Endothelial cell of umbilical vein (primary cell): ENCODE results near the gene OAS3. TPM values are rescaled to one million over a fixed set of nuclear protein-coding genes. Genes with fewer than 3 reads are reported as not detected.
A peak's percentile ranks its signal among the peaks of the same experiment; 100 is the strongest.

Experiments used
- BruUV-seq: library from RNA; stranded (reverse); fragments of 400-500 nt; replicated peaks from 2 replicates; lab custom pipeline; 2021; lab: Mats Ljungman, UMichigan
- CTCF ChIA-PET: fragments of 300-600, 350-600 bp; sonication (Branson Sonifier 250); formaldehyde crosslinking; loops from one replicate; lab custom pipeline; 2021; ENCODE audit warnings: antibody characterized with exemption, inconsistent platforms; lab: Charles Lee
- POLR2A ChIA-PET: fragments of 300-600, 350-600 bp; sonication (Branson Sonifier 250); formaldehyde crosslinking; loops from one replicate; lab custom pipeline; 2021; ENCODE audit warnings: antibody characterized with exemption, inconsistent platforms; lab: Charles Lee
- DNase-seq: peaks from one replicate; pipeline ENCODE4 v3.0.0-alpha.2; 2011; ENCODE audit warnings: low read depth, low spot score
- FAIRE-seq: peaks from 2 replicates; lab custom pipeline; 2011; peaks lifted over from hg19 to GRCh38; lab: Jason Lieb, UNC
- H2AFZ ChIP-seq: 2 replicates; pipeline ENCODE4 v1.6.0; 2012; ENCODE audit warnings: low read depth, low read length, control low read depth, inconsistent platforms
- H3K27ac ChIP-seq: 2 replicates; pipeline ENCODE4 v1.5.1; 2011; ENCODE audit warnings: low read depth, mild to moderate bottlenecking, control low read depth, low read length, moderate library complexity; ENCODE audit not compliant: insufficient read depth
- H3K27me3 ChIP-seq, 2 experiments: 2 replicates each; pipeline versions ENCODE4 v1.6.0 to v1.6.1; 2011; ENCODE audit warnings: low read length in 2 of 2, mixed read lengths in 1 of 2; ENCODE audit not compliant: control insufficient read depth in 2 of 2, insufficient read depth in 2 of 2
- H3K36me3 ChIP-seq, 2 experiments: 2 replicates in 1 of 2; 3 replicates in 1 of 2; pipeline ENCODE4 v1.5.1; 2011; ENCODE audit warnings: low read length in 2 of 2, mild to moderate bottlenecking in 1 of 2, moderate library complexity in 1 of 2; ENCODE audit not compliant: control insufficient read depth in 2 of 2, insufficient read depth in 2 of 2; ENCODE audit errors: extremely low read depth in 1 of 2
- H3K4me1 ChIP-seq: 3 replicates; pipeline ENCODE4 v1.5.1; 2011; ENCODE audit warnings: mild to moderate bottlenecking, low read length; ENCODE audit not compliant: control insufficient read depth, insufficient read depth; ENCODE audit errors: extremely low read depth
- H3K4me2 ChIP-seq: 2 replicates; pipeline ENCODE4 v1.6.1; 2011; ENCODE audit warnings: low read length, control low read depth, mixed read lengths; ENCODE audit not compliant: insufficient read depth
- H3K4me3 ChIP-seq, 3 experiments: fragments of 200-600 bp in 1 of 3; sonication (generic), shearing (Covaris generic) in 1 of 3; replicated peaks in 1 of 3; 2 replicates each; pipeline ENCODE4 v1.5.1; 2011 to 2016; ENCODE audit warnings: control low read depth in 3 of 3, low read length in 3 of 3, mild to moderate bottlenecking in 2 of 3, inconsistent platforms in 1 of 3, low read depth in 1 of 3, moderate library complexity in 1 of 3; ENCODE audit not compliant: insufficient read depth in 1 of 3
- H3K79me2 ChIP-seq: 2 replicates; pipeline ENCODE4 v1.6.0; 2012; ENCODE audit warnings: low read length, inconsistent platforms; ENCODE audit not compliant: control insufficient read depth, insufficient read depth
- H3K9ac ChIP-seq: replicated peaks from 2 replicates; pipeline ENCODE3; 2011; ENCODE audit warnings: low read length, control low read depth; ENCODE audit not compliant: insufficient read depth; ENCODE audit errors: extremely low read depth
- H3K9me1 ChIP-seq: replicated peaks from 3 replicates; pipeline ENCODE4 v1.6.0; 2011; ENCODE audit warnings: mild to moderate bottlenecking, low read length; ENCODE audit not compliant: control insufficient read depth, insufficient read depth; ENCODE audit errors: extremely low read depth
- H3K9me3 ChIP-seq: replicated peaks from 2 replicates; pipeline ENCODE4 v1.5.1; 2012; ENCODE audit warnings: low read length, inconsistent platforms; ENCODE audit not compliant: control insufficient read depth, insufficient read depth
- H4K20me1 ChIP-seq: replicated peaks from 2 replicates; pipeline ENCODE3; 2011; ENCODE audit warnings: mild to moderate bottlenecking, low read length; ENCODE audit not compliant: control insufficient read depth, insufficient read depth; ENCODE audit errors: extremely low read depth
- CTCF ChIP-seq, 2 donors: IDR thresholded peaks; 1 replicate in 1 of 2; 2 replicates in 1 of 2; pipeline ENCODE4 v1.5.1; 2011; ENCODE audit warnings: low read length in 2 of 2, mild to moderate bottlenecking in 2 of 2, moderate library complexity in 2 of 2, control low read depth in 1 of 2, inconsistent platforms in 1 of 2, low read depth in 1 of 2; ENCODE audit not compliant: insufficient read depth in 1 of 2; ENCODE audit errors: extremely low read depth in 1 of 2
- EZH2 ChIP-seq: IDR thresholded peaks from 2 replicates; pipeline ENCODE4 v1.6.1; 2012; ENCODE audit warnings: borderline replicate concordance, low read depth, mild to moderate bottlenecking, moderate library complexity, low read length, inconsistent platforms; ENCODE audit not compliant: severe bottlenecking
- FOS ChIP-seq: IDR thresholded peaks from 2 replicates; pipeline ENCODE4 v1.6.1; 2011; ENCODE audit warnings: mild to moderate bottlenecking, low read length, moderate library complexity, borderline replicate concordance; ENCODE audit not compliant: insufficient read depth
- GATA2 ChIP-seq: IDR thresholded peaks from 2 replicates; pipeline ENCODE4 v1.7.0; 2011; ENCODE audit warnings: low read depth, mild to moderate bottlenecking, moderate library complexity, mixed read lengths, low read length; ENCODE audit not compliant: insufficient read length, insufficient read depth
- JUN ChIP-seq: IDR thresholded peaks from 2 replicates; pipeline ENCODE4 v1.6.1; 2011; ENCODE audit warnings: borderline replicate concordance, low read depth; ENCODE audit not compliant: insufficient read length, insufficient read depth
- MAX ChIP-seq: IDR thresholded peaks from 2 replicates; pipeline ENCODE4 v1.6.1; 2011; ENCODE audit not compliant: insufficient read depth, insufficient read length
- MYC ChIP-seq: IDR thresholded peaks from one replicate; pipeline ENCODE4 v1.6.1; 2011; ENCODE audit warnings: mild to moderate bottlenecking, low read depth, low read length
- POLR2A ChIP-seq: IDR thresholded peaks from 2 replicates; pipeline ENCODE4 v1.6.1; 2012; ENCODE audit warnings: low read depth, mild to moderate bottlenecking, control low read depth, low read length
- POLR2AphosphoS5 ChIP-seq: IDR thresholded peaks from 2 replicates; pipeline ENCODE4 v1.6.1; 2012; ENCODE audit warnings: low read depth, mild to moderate bottlenecking, control low read depth, low read length, moderate library complexity; ENCODE audit not compliant: insufficient read depth
- dilution Hi-C: fragments of 300-500 bp; cut with MboI; formaldehyde crosslinking; loops from one replicate; pipeline ENCODE4 v1.15.0; 2019; ENCODE audit warnings: low sequenced_read_pairs; ENCODE audit not compliant: extremely low pct_ligation_motif_present
- intact Hi-C: fragments of 100-400 bp; cut with micrococcal nuclease; formaldehyde crosslinking; loops from one replicate; pipeline ENCODE4 v1.10.0; 2022
- polyA plus RNA-seq, 4 experiments: library from polyadenylated mRNA; depleted of rRNA in 3 of 4; stranded (reverse) in 3 of 4; unstranded in 1 of 4; fragments of >200 nt; gene quantifications; 2 replicates each; pipeline versions ENCODE4 v1.2.1 to v1.2.3, GENCODE V29; 2011 to 2012; ENCODE audit warnings: missing spikeins in 1 of 4
- total RNA-seq: library from RNA; stranded (reverse); gene quantifications from 2 replicates; pipeline ENCODE4 v1.2.3, GENCODE V29; 2021

Gene OAS3
- total and polyA plus RNA-seq, 2 donors (not counting 3 experiments of a cell fraction or from before 2014, with no cell fraction given) = 13.1 to 19.8 TPM

- FAIRE-seq = peak; percentile 43
- no peaks in the 10 kb centered on the region for H3K9me3 ChIP-seq
- TF ChIP-seq POLR2AphosphoS5 (no peak), MAX (no peak), POLR2A (no peak), JUN (no peak), GATA2 (no peak), CTCF (IDR thresholded peaks at IDR 0.05; ENCODE audit: extremely low read depth in 1 of 2, insufficient read depth in 1 of 2, low read depth in 1 of 2, low read length in 2 of 2) (no peak), FOS (no peak), EZH2 (no peak), MYC (no peak)
- no peaks in the 10 kb centered on the region for H3K36me3 ChIP-seq
- ChIA-PET POLR2A (no interaction called here), CTCF (interaction anchor here (0.7 to 2.1 kb wide), 7 partner anchors 10 to 155 kb away, joined by 3 to 15 read pairs (median 4); partner anchors contain the start of gene OAS2)
- no peak overlapping the region for H3K27ac ChIP-seq
- H2AFZ ChIP-seq = peak overlapping the region; percentile 76
- no peaks in the 10 kb centered on the region for H3K79me2 ChIP-seq
- dilution Hi-C loops (no loop called here), intact Hi-C loops (loop anchor here (1.0 kb wide), 1 partner anchor 36 kb away; no protein-coding TSS in a partner anchor)
- no peaks in the 10 kb centered on the region for H3K9me1 ChIP-seq
- peaks cover 5% of the 10 kb centered on the region for H3K4me1 ChIP-seq
- no peak for DNase-seq
- peak overlapping the region; percentile 50 for H3K9ac ChIP-seq
- H4K20me1 ChIP-seq = no peaks in the 10 kb centered on the region
- peak overlapping the region; percentile 77 for H3K4me2 ChIP-seq
- BruUV-seq = TSS peak; percentile 66
- peak overlapping the region; percentile 45 to 68 (median 57) for H3K4me3 ChIP-seq
- no peaks in the 10 kb centered on the region for H3K27me3 ChIP-seq
These were observed 477 bp downstream of the OAS3 start for GRCh38 chr12:112938751-112939150.
